22Rv1 (cell line): Measurements from ENCODE around the gene NAA20.

Source experiments
- H3K27ac ChIP-seq: fragments of 450-650 bp; 2 replicates; pipeline ENCODE4 v1.5.1; 2017
- CTCF ChIP-seq: fragments of 450-650 bp; IDR thresholded peaks from 2 replicates; pipeline ENCODE4 v1.5.1; 2017; ENCODE audit warnings: mild to moderate bottlenecking
- ZFX ChIP-seq: fragments of 450-650 bp; IDR thresholded peaks from 2 replicates; pipeline ENCODE4 v1.6.1; 2017; ENCODE audit warnings: antibody characterized with exemption, borderline replicate concordance

Gene NAA20, protein sequence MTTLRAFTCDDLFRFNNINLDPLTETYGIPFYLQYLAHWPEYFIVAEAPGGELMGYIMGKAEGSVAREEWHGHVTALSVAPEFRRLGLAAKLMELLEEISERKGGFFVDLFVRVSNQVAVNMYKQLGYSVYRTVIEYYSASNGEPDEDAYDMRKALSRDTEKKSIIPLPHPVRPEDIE

GRCh38 chr20:20017001-20017843 is at the start of gene NAA20:
TSS of gene NAA20 (plus strand) at chr20:20017362. CDS start at chr20:20017397, 35 bp downstream.
- H3K27ac ChIP-seq = peak within 1 kb of the TSS; percentile 77
- TF ChIP-seq ZFX (no peak), CTCF (peak; percentile 76)

DNA sequence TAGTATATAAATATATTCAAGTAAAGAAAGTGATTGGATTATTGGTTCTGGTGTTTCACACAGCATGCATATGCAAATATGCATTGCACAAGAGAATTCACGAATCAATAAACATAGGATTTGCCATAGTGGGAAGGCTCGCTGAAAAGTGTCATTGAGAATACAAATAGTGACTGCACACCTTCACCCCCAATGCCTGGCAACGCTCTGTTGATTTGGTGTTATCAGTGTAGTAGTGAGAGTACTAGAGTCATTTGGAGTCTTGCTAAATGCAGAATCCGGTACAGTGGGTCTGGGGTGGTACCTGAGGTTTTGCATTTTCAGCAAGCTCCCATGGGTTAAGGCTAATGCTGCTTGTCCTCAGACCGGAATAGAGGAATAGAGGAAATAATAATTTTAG is 49.7 kb upstream of the NAA20 start:
- H3K27ac ChIP-seq = no peak overlapping the region
- TF ChIP-seq CTCF = no peak
- no peak for TF ChIP-seq ZFX

- TF ChIP-seq ZFX = no peak
- TF ChIP-seq CTCF = no peak
- H3K27ac ChIP-seq = no peak overlapping the region
Observed at GRCh38 chr20:19968028-19968427, 49.1 kb upstream of the NAA20 start.

DNA sequence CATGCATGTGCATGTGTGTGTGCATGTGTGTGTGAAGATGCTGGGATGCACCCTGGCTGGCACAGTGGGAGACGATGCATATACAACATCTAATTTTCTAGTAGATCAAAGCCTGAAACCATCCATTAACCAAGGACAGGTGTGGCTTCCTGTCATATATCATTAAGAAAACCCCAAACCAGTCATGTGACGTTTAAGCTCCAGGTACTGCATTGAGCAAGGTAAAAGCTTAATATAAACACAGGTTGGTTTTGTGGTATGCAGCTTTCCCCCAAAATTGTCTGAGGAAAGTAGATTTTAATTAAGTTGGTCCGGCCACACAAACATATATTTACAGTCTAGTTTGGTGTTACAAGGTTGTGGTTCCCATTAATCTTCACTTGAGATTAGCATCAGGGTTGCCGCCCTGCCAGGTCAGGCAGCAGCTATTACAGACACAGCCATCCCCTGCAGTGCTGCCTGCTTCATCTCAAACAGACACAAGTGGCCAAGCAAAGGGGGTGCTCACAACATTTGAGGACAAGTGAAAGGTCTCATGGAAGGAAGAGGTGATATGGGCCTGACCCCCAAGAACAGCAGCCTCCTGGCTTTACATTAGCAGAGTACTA is 48.6 kb upstream of the NAA20 start:
- no peak overlapping the region for H3K27ac ChIP-seq
- TF ChIP-seq ZFX (no peak), CTCF (no peak)

- TF ChIP-seq ZFX = no peak
- no peak for TF ChIP-seq CTCF
- no peak overlapping the region for H3K27ac ChIP-seq
Observed at GRCh38 chr20:19969106-19969505, 48.1 kb upstream of the NAA20 start.

DNA sequence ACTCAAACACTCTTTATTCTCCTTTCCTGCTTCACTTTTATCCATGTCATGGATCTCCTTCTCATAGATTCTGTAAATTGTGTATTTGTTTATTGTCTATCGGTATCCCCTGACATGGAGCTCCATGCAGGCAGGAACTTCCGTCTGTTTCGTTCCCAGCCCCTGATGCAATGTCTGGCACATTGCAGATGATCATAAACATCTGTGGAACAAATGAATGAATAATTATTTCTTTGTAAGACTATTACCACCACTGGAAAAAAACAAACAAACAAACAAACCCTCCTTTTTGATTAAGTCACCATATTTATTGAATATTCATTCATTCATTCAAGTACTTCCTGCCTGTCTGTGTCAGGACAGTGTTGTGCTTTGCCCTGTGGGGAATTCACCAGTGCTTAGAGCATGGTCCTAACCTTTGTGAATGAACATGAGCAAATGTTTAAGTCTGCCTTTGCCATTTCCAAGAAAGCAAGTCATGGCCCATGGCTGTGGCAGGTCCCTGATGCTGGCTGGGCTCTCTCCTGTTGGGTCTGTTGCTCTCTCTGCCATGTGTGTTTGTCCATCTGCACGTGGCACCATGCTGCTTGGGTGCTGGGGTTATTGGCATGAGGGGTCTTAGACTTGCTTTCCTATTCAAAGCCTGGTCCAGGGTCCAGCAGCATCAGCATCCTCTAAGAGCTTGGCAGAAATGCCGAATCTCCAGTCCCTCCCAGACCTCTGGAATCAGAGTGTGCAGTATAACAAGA is 47.5 kb upstream of the NAA20 start:
- no peak overlapping the region for H3K27ac ChIP-seq
- TF ChIP-seq ZFX (no peak), CTCF (no peak)
